Amygdala (tissue), 56 donors: ENCODE data around the gene RGS19.

ENCODE experiments used
- DNase-seq, 56 donors: peaks; one replicate each; lab custom pipeline; 2025; lab: John Stamatoyannopoulos, UW

The RGS19 gene

GRCh38 chr20:64051561-64052325, 27.6 kb downstream of the RGS19 start:
- no peak for DNase-seq

- no peak for DNase-seq
Measured at GRCh38 chr20:64051033-64051452, 28.3 kb downstream of the RGS19 start.

- DNase-seq: no peak
Measured at GRCh38 chr20:64050261-64051032, 28.9 kb downstream of the RGS19 start.

- DNase-seq: no peak
Measured at GRCh38 chr20:64049878-64050260, 29.4 kb downstream of the RGS19 start.

GRCh38 chr20:64049060-64049877, 30.0 kb downstream of the RGS19 start, which contains the start of gene SOX18:
TSS of gene SOX18 (minus strand) at chr20:64049639. CDS start at chr20:64049516, 123 bp downstream.
- no peak for DNase-seq

- no peak for DNase-seq
Measured at GRCh38 chr20:64048402-64049044, 30.8 kb downstream of the RGS19 start.

- DNase-seq: no peak
Measured at GRCh38 chr20:64047968-64048401, 31.3 kb downstream of the RGS19 start.

GRCh38 chr20:64047046-64047389, 32.3 kb downstream of the RGS19 start:
- DNase-seq: no peak

GRCh38 chr20:64045346-64046011, 33.8 kb downstream of the RGS19 start:
- no peak for DNase-seq

GRCh38 chr20:64044484-64045247, 34.7 kb downstream of the RGS19 start:
- no peak for DNase-seq

GRCh38 chr20:64043768-64044167, 35.5 kb downstream of the RGS19 start:
- no peak for DNase-seq

- DNase-seq: no peak
Measured at GRCh38 chr20:64042054-64042781, 37.1 kb downstream of the RGS19 start.

GRCh38 chr20:64041781-64042053, 37.6 kb downstream of the RGS19 start:
- DNase-seq: no peak

GRCh38 chr20:64041040-64041780, 38.1 kb downstream of the RGS19 start:
- no peak for DNase-seq

GRCh38 chr20:64040231-64041039, 38.9 kb downstream of the RGS19 start:
- no peak for DNase-seq

- DNase-seq: no peak
Measured at GRCh38 chr20:64039293-64040160, 39.8 kb downstream of the RGS19 start.
